Omental fat pad (tissue), 4 donors: ENCODE measurements around the gene DSC2. TPM values are rescaled to one million over a fixed set of nuclear protein-coding genes. Genes with fewer than 3 reads are reported as not detected.

Experiments
- ATAC-seq: fragments of 150-250 bp; one replicate; pipeline ENCODE4 v1.9.1; 2016; ENCODE audit warnings: mild to moderate bottlenecking, moderate library complexity; ENCODE audit not compliant: low FRiP score
- DNase-seq: peaks from one replicate; pipeline ENCODE4 v3.0.0-alpha.2; 2019; ENCODE audit warnings: low spot score
- CTCF ChIP-seq, 3 donors: fragments of 450-650 bp; IDR thresholded peaks; one replicate each; pipeline ENCODE4 v1.5.1; 2016 to 2017; ENCODE audit warnings: antibody characterized with exemption in 3 of 3, mild to moderate bottlenecking in 3 of 3, moderate library complexity in 2 of 3
- total RNA-seq, 4 donors: library from RNA; depleted of rRNA; stranded (reverse); fragments of >200 nt; gene quantifications; one replicate each; pipeline ENCODE4 v1.1.0, GENCODE V29; 2016

DSC2 gene
- total RNA-seq, 4 donors from 2014 or later: 10.9 to 15.1 (median 12.4) TPM

- no peak for TF ChIP-seq CTCF (IDR thresholded peaks at IDR 0.05)
- DNase-seq: no peak
- ATAC-seq: no peak
These were observed 40.3 kb downstream of the DSC2 start for GRCh38 chr18:31061945-31062344.

- no peak for TF ChIP-seq CTCF (IDR thresholded peaks at IDR 0.05)
- no peak for DNase-seq
- no peak for ATAC-seq
These were observed 43.3 kb downstream of the DSC2 start for GRCh38 chr18:31058897-31059296.

GRCh38 chr18:31057917-31058316 lies 44.3 kb downstream of the DSC2 start:
- no peak for TF ChIP-seq CTCF (IDR thresholded peaks at IDR 0.05)
- ATAC-seq (no peak), DNase-seq (no peak)

- ATAC-seq (no peak), DNase-seq (no peak)
- no peak for TF ChIP-seq CTCF (IDR thresholded peaks at IDR 0.05)
These were observed 45.2 kb downstream of the DSC2 start for GRCh38 chr18:31057051-31057450.

GRCh38 chr18:31056296-31056695 lies 45.9 kb downstream of the DSC2 start:
- no peak for TF ChIP-seq CTCF (IDR thresholded peaks at IDR 0.05)
- ATAC-seq: no peak
- DNase-seq: no peak

GRCh38 chr18:31050635-31051034 lies 51.6 kb downstream of the DSC2 start:
- ATAC-seq (no peak), DNase-seq (no peak)
- no peak for TF ChIP-seq CTCF (IDR thresholded peaks at IDR 0.05)

GRCh38 chr18:31049189-31049588 lies 53.0 kb downstream of the DSC2 start:
- DNase-seq (no peak), ATAC-seq (no peak)
- no peak for TF ChIP-seq CTCF (IDR thresholded peaks at IDR 0.05)
